Fibroblast of peridontal ligament (primary cell): ENCODE results near the gene FBLN1.

ENCODE experiments used
- DNase-seq: peaks from one replicate; pipeline ENCODE4 v3.0.0-alpha.2; 2010; ENCODE audit errors: extremely low read depth

The FBLN1 gene

DNA sequence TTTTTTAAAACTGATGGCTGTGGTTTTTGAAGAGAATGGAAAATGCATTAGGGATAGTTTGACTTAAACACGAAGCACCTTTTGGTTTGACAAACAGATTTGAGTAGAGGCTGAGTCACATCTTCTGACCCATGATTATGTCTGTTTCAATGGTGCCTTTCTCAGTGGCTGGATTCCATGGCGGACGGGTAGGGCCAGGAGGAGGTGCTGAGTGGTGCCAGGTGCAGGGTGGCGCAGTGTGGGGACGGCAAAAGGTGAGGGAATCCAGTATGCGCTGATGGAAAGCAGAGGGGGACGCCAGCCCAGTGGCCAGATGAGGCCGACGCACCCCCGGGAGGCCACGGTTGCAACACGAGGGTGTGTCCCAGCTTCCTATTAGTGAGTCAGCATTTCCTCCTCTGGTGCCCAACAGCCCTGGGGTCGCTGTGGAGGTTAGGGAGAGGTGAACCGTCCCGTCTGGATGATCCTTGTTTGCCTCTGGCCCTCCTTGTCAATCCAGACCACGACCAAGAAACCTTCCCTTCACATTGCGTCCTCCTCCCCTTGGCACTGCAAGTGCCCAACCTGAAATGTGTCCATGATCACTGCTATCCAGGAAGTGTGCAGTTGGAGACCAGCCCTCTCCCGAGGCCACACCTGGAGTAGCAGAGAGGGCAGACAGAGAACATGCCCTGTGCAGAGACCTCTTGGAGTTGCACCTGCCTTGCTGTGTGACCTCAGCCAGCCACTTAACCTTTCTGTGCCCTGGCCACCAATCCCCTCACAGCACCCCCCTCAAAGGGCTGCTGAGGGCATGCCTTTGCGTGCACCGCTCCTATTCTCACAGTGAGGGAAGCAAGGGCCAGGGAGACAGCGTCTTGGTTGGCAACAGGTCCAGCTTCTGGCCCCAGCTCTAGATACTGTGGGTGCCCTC is 136.4 kb downstream of the FBLN1 start:
- DNase-seq: no peak

DNA sequence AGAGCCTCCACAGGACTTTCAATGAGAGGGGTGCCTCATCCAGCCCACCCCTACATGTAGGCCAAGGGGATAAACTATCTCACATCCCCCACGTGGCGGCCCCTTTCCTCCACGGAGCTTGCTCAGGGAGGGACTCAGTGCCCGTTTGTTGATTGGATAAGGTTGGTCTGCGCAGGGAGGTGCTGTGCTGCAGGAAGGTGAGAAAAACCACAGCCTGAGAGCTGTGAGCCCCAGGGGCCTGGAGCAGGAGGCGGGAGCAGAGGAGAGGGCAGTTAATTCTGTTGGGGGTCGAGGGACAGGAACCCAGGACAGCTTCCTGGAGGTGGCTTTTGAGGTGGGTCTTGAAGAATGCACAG is 137.0 kb downstream of the FBLN1 start:
- DNase-seq: no peak

DNA sequence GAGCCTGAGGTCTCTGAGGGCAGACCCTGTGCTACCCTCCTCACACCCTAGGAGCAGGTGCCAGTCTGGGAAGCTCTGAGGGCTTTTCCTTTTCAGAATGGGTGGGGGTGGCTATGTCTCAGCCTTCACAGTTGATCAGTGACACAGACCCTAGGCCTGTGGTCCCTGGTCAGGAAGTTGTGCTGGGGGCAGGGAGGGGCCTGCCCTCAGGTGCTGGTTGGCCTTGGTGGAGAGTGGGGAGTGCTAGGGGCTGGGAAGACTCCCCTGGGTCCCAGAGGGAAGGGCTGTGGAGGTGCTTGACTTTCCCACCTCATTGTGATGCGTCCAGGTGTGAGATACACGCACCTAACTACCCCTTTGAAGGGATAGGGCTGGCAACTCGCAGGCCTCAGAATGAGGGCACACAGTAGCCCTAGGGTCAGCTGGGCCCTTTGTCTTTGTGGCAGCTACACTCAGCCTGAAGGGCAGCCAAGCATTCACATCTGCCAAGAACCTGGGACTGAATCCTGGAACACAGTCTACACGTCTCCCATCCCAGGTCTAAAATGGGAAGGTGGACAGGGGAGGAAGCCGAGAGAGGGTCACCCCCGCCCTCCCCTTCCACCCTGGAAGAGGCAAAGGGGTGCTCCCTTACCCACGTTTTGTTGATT is 137.7 kb downstream of the FBLN1 start:
- DNase-seq: no peak

DNA sequence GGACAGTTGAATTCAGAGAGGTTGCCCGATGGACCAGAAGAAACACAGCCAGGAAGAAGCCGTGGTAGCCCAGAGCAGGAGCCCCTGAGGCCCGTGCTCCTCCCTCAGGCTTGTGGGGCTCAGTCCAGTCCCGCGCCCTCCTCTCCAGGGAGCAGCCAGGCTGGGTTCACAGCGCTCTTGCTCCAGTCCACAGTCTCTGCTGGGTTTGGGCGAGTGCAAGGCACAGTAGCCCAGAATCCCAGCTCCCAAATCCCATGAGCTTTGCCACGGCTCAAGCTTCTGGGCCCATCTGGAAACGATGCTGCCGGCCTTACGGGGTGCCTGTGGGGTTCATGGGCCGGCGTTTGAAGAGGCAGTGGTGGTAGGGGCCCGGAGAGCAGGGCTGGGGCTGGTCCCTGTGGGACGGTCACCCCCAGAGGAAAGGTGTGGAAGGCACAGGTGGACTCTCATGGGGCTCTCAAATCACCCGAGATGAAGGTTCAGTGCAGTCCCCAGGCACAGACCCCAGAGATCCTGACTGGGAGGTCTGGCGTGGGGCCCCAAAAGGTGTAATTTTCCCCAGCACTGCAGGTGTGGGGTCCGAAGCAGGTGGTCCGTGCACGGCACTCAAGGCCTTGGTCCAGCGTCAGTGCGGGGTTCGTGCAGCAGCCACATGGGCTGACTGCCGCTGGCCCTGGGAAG is 138.4 kb downstream of the FBLN1 start:
- no peak for DNase-seq

DNA sequence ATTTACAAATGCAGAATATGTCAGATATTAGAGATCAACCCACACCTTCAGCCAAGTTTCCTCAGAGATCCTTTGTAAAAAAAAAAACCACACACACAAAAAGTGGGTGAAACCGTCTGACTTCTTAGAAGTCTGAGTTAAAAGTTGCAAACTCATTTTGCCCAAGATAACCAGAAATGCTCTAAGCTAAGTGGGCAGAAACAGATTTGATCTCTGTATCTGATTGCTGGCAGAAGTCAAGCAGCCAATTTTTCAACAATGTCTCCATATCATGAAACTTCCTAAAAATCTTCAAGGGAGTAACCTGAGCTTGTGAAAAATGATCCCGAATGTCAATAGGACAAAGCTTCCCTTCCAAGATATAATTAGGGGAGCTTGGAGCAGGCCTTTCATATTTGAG is 140.3 kb downstream of the FBLN1 start:
- peak; percentile 11 for DNase-seq

DNA sequence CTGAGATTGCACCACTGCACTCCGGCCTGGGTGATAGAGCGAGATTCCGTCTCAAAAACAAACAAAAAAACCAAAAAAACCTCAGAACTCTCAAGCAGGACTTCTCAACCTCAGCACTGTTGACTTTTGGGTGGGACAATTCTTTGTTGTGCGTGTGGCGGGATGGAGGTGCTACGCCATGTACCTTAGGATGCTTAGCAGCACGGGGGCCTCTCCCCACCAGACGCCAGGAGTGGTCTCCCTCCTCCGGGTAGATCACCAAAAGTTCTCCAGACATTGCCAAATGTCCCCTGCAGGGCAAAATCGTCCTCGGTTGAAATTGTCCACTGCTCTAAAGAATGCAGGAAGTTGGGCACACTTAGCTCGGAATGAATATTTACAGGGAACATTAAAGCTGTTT is 142.0 kb downstream of the FBLN1 start:
- DNase-seq: no peak

DNA sequence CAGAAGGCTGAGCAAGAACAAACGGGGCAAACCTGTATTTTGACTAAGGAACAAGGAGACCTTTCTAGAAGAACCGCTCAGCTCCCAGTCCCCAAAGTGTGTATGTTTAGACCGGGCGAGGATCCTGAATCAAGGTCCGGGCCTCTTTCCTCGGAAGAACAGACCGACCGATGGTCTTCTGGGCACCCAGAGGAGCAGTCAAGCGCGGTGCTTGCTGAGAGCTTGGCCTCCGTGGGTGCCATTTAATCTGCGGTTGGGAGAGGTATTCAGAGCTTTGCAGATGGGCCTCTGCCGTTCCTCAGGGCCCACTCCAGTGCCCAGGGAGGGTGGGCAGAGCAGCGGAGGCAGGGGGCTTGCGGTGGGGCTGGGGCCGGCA is 142.5 kb downstream of the FBLN1 start:
- DNase-seq: no peak

DNA sequence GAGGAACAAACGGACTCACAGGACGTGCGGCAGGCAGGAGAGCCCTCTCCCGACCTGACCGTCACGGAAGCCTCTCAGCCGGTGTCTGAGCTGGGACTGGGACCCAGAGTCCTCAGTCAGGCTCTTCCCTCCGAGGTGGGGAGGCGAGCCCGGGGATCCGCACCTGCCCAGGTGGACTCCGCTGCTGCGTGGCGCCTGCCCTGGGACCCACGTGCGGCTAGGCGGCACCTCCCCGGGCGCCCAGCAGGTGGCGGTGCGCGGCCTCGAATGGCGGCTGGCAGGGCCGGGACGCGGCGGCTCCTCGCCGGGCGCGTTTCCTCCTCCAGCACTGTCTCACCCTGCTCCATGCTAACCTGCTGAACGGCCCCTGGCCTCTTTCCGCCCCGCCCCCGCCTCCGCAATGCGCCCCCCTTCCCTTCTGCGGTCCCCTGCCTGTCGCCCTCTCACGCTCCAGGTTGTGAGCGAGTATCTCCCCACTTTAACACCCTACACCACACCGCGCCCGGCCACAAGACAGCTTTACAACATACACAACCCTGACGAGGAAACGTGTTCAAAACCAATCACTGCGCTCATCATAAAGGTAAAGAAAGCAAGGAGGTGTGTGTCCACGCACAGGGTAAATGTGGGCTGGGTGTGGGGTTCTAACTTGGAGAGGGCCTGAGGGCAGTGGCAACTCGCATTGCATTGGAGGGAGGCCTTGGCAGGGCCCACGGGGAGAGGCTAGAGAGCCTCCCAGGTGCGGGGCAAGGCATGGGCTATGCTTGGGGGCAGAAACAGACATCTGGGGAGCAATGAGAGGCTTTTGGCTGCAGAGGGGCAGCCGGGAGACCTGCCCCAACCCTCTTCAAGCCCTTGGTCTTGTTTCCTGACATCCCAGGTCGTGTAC is 143.1 kb downstream of the FBLN1 start:
- peak; percentile 37 for DNase-seq

DNA sequence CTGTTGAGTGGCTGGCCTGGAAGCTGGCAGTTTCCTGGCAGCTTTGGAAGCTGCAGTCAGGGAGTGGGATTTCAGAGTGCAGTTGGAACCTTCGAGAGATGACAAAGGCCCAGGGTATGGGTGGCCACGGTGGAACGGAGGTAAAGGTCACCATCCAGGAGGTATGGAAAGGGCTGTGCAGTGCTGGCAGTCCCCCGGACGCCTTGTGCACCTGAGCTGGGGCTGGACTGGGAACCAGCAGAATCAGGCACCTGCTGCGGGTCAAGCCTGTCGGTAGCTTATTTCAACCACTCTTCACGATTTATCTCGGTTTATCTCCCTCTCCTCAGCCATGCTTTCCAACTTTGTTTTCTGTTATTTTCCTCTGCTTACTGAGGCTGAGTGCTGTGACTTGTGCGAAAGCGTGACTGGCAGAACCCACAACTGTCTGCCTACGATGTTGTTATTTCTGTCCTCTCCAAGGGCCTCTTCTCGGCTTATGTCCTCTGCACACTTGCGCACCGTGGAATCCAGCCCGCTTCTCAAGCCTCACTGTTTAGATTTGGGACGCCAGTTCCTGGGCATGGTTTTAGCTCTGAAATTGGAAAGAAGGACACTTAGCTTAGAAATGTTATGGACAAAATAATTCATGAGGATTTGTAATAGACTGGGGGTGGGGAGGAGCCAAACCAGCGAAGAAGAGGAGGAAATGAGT is 145.0 kb downstream of the FBLN1 start:
- DNase-seq: no peak

DNA sequence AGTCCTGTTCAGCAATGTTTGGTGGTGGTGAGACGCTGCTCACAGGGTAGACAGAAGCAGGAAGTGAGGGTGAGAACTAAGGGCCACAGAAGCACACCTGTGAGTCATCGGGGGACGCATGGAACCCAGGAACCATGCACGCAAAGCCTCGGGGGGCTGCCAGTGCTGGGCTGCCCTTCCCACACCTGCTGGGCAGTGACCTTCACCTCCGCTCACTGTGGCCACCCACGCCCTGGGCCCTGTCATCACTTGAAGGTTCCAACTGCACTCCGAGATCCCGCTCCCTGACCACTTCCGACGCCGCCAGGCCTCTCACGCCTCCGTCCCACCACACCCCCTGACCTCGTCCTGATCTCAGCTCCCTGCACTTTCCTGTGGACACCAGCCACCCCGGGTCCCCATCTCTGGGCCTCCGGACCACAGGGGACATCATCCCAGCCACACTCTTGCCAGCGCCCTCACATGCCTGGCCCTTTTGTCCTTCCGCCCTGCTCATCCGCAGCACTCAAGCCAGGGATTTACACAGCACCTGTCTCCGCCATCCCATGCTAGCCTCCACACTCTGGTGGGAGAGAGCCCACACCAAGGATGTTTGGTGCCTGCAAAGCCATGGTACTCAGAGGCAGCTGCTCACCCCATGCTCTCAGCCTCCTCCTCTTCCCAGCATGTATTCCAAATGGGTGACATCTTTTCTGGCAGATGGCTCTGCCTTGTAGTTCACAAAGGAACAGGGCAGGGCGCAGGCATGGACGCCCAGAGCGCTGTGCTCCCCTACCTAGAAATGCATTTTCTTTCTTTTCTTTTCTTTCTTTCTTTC is 145.8 kb downstream of the FBLN1 start:
- DNase-seq: no peak

DNA sequence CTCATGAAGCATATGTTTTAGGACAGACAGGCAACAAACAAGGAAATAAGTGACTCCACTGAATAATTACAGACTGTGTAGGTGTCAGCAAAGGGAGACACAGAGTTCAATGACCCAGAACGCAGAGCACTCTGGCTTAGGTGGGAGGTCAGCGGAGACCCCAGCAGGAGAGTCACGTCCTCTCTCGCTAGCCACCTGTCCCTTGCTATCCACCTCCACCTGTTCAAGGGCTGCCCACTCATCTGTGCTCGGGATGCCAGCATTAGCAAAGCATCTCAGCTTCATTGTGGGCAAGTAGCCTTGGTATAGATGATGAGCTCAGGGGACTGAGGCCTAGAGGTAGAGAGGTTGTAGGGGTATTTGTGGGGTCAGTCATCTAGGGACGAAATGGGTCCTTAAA is 147.1 kb downstream of the FBLN1 start:
- DNase-seq: no peak

DNA sequence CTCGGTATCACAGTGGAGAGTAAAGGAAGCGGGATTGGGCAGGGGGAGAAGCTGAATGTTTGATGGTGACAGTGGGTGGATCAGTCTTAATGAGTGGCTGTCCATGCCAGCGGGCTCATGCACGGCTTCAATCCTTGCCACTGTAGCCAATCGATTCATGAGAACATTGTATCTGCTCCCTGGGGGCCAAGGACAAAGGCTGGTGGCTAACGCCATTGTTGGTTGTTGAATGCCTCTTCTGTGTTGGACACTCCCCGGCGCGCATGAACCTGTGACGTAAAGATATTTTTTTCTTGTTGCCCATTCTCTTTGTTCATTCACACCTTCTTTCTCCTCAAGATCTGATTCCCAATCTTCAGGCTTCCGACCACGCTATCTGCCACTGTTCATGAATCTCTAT is 148.0 kb downstream of the FBLN1 start:
- no peak for DNase-seq
